Subcutaneous abdominal adipose tissue (tissue), 5 donors: ENCODE results near the gene ZNF557.
A peak's percentile ranks its signal among the peaks of the same experiment; 100 is the strongest.
"Not testable (repeated sequence)": the region's sequence is repeated elsewhere in the genome, so short reads cannot be mapped to it uniquely, and the experiment has no call there.

Experiments used
- H3K27ac ChIP-seq: one replicate; pipeline ENCODE4 v1.7.0; 2013; ENCODE audit warnings: low read depth, mild to moderate bottlenecking, inconsistent platforms, low read length, moderate library complexity
- H3K27me3 ChIP-seq, 5 donors: one replicate each; pipeline ENCODE4 v1.7.0; 2013; ENCODE audit warnings: low read length in 5 of 5, inconsistent platforms in 1 of 5; ENCODE audit not compliant: control insufficient read depth in 5 of 5, insufficient read depth in 4 of 5
- H3K36me3 ChIP-seq, 5 donors: one replicate each; pipeline ENCODE4 v1.7.0; 2013; ENCODE audit warnings: low read length in 5 of 5; ENCODE audit not compliant: control insufficient read depth in 5 of 5, insufficient read depth in 5 of 5
- H3K4me1 ChIP-seq, 5 donors: one replicate each; pipeline ENCODE4 v1.7.0; 2013; ENCODE audit warnings: low read length in 5 of 5, mild to moderate bottlenecking in 3 of 5, moderate library complexity in 1 of 5; ENCODE audit not compliant: control insufficient read depth in 5 of 5, insufficient read depth in 5 of 5
- H3K4me3 ChIP-seq, 5 donors: one replicate each; pipeline ENCODE4 v1.7.0; 2013; ENCODE audit warnings: low read length in 5 of 5, low read depth in 1 of 5
- H3K9ac ChIP-seq, 5 donors: one replicate each; pipeline ENCODE4 v1.7.0; 2013; ENCODE audit warnings: low read length in 5 of 5, mild to moderate bottlenecking in 4 of 5, moderate library complexity in 3 of 5
- H3K9me3 ChIP-seq, 5 donors: one replicate each; pipeline ENCODE4 v1.7.0; 2013; ENCODE audit warnings: low read length in 5 of 5; ENCODE audit not compliant: control insufficient read depth in 5 of 5
- donor health status: healthy.
- donor health status: healthy.
- donor health status: healthy.
- donor health status: healthy.
- donor health status: healthy.

ZNF557 gene

GRCh38 chr19:7069042-7069903, at the start of gene ZNF557:
ZNF557 (plus strand) TSS chr19:7069703; CDS start chr19:7075075, 5,372 bp downstream.
- peak within 1 kb of the TSS; percentile 57 for H3K27ac ChIP-seq
- H3K9ac ChIP-seq, result peak within 1 kb of the TSS; percentile 73 to 88 (median 86)
- peak within 1 kb of the TSS; percentile 93 to 98 (median 97) for H3K4me3 ChIP-seq
- H3K27me3 ChIP-seq, result no peaks in the 10 kb centered on the region
- peaks cover 0 to 17% (median 13%) of the 10 kb centered on the region in 5 donors for H3K4me1 ChIP-seq
- peaks cover 0 to 3% (median 0%) of the 10 kb centered on the region in 5 donors for H3K9me3 ChIP-seq
- H3K36me3 ChIP-seq, result peaks cover 0 to 26% (median 20%) of the 10 kb centered on the region in 5 donors

- H3K27me3 ChIP-seq, H3K9me3 ChIP-seq, H3K36me3 ChIP-seq, H3K9ac ChIP-seq, H3K4me3 ChIP-seq, H3K27ac ChIP-seq, H3K4me1 ChIP-seq: not testable (repeated sequence)
These were observed 48.2 kb upstream of the ZNF557 start, which contains the start of gene MBD3L2B for GRCh38 chr19:7021331-7021730. MBD3L2B (minus strand) TSS chr19:7021431; CDS start chr19:7021397, 34 bp downstream.

- H3K4me3 ChIP-seq, H3K36me3 ChIP-seq, H3K4me1 ChIP-seq, H3K9ac ChIP-seq, H3K27me3 ChIP-seq, H3K9me3 ChIP-seq, H3K27ac ChIP-seq: not testable (repeated sequence)
These were observed 40.7 kb upstream of the ZNF557 start for GRCh38 chr19:7028790-7029189.

- H3K27me3 ChIP-seq, H3K4me3 ChIP-seq, H3K9ac ChIP-seq, H3K9me3 ChIP-seq, H3K27ac ChIP-seq, H3K36me3 ChIP-seq, H3K4me1 ChIP-seq: not testable (repeated sequence)
These were observed 39.2 kb upstream of the ZNF557 start, which contains the start of gene MBD3L5 for GRCh38 chr19:7030278-7030677. MBD3L5 (plus strand) TSS chr19:7030578; CDS start chr19:7030612, 34 bp downstream.

- not testable (repeated sequence) for H3K4me3 ChIP-seq, H3K27me3 ChIP-seq, H3K9ac ChIP-seq, H3K4me1 ChIP-seq, H3K9me3 ChIP-seq, H3K36me3 ChIP-seq, H3K27ac ChIP-seq
These were observed 29.4 kb upstream of the ZNF557 start, which contains the start of gene MBD3L4 for GRCh38 chr19:7040079-7040478. MBD3L4 (minus strand) TSS chr19:7040179; CDS start chr19:7040144, 35 bp downstream.

- not testable (repeated sequence) for H3K27me3 ChIP-seq, H3K4me1 ChIP-seq, H3K4me3 ChIP-seq, H3K36me3 ChIP-seq, H3K9ac ChIP-seq, H3K9me3 ChIP-seq, H3K27ac ChIP-seq
These were observed 27.9 kb upstream of the ZNF557 start for GRCh38 chr19:7041563-7041962.

GRCh38 chr19:7049021-7049420, 20.5 kb upstream of the ZNF557 start, which contains the start of gene MBD3L2:
MBD3L2 (plus strand) TSS chr19:7049321; CDS start chr19:7049374, 53 bp downstream.
- H3K9ac ChIP-seq, H3K27ac ChIP-seq, H3K4me3 ChIP-seq, H3K36me3 ChIP-seq, H3K9me3 ChIP-seq, H3K4me1 ChIP-seq, H3K27me3 ChIP-seq: not testable (repeated sequence)

GRCh38 chr19:7051421-7051820, 18.1 kb upstream of the ZNF557 start:
- H3K4me1 ChIP-seq, H3K36me3 ChIP-seq, H3K4me3 ChIP-seq, H3K27ac ChIP-seq, H3K9me3 ChIP-seq, H3K27me3 ChIP-seq, H3K9ac ChIP-seq: not testable (repeated sequence)

- not testable (repeated sequence) for H3K27me3 ChIP-seq, H3K36me3 ChIP-seq, H3K9me3 ChIP-seq, H3K4me1 ChIP-seq, H3K27ac ChIP-seq, H3K9ac ChIP-seq, H3K4me3 ChIP-seq
These were observed 16.6 kb upstream of the ZNF557 start for GRCh38 chr19:7052896-7053295.

- H3K4me3 ChIP-seq, H3K9me3 ChIP-seq, H3K27ac ChIP-seq: not testable (repeated sequence)
These were observed 14.7 kb upstream of the ZNF557 start for GRCh38 chr19:7054635-7055368.

More at GRCh38 chr19:7054635-7055368, 14.7 kb upstream of the ZNF557 start:
- H3K36me3 ChIP-seq, H3K4me1 ChIP-seq, H3K27me3 ChIP-seq, H3K9ac ChIP-seq: not testable (repeated sequence)
